Panc1 (cell line): ENCODE data around the gene RGS9.

Experiments used
- TCF7L2 ChIP-seq: IDR thresholded peaks from 2 replicates; pipeline ENCODE4 v1.6.1; 2011; ENCODE audit warnings: mild to moderate bottlenecking, low read depth, low read length, inconsistent platforms
- TF ChIP-seq, protein P1 (sequence below): fragments of 450-650 bp; IDR thresholded peaks from 2 replicates; pipeline ENCODE4 v1.5.1; 2017; ENCODE audit warnings: mild to moderate bottlenecking
- TF ChIP-seq, protein P2 (sequence below), 2 experiments: IDR thresholded peaks; 2 replicates each; pipeline ENCODE4 v1.6.1; 2011 to 2012; ENCODE audit warnings: low read depth in 2 of 2, control low read depth in 1 of 2, low read length in 1 of 2, mild to moderate bottlenecking in 1 of 2, moderate library complexity in 1 of 2; ENCODE audit not compliant: insufficient read depth in 1 of 2

DNA sequence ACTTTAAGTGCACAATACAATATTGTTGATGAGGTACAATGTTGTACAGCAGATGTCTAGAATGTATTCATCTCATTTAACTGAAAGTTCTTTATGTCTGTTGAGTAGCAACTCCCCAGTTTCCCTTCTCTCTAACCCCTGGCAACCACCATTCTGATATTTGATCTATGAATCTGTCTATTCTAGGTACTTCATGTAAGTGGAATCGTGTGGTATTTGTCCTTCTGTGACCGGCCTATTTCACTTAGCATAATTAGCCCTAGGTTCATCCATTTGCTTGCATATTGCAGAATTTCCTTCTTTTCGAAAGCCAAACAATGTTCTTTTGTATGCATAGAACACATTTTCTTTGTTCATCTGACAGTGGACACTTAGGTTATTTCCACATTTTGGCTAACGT lies 10.8 kb downstream of the RGS9 start:
- TF ChIP-seq, protein P1, sequence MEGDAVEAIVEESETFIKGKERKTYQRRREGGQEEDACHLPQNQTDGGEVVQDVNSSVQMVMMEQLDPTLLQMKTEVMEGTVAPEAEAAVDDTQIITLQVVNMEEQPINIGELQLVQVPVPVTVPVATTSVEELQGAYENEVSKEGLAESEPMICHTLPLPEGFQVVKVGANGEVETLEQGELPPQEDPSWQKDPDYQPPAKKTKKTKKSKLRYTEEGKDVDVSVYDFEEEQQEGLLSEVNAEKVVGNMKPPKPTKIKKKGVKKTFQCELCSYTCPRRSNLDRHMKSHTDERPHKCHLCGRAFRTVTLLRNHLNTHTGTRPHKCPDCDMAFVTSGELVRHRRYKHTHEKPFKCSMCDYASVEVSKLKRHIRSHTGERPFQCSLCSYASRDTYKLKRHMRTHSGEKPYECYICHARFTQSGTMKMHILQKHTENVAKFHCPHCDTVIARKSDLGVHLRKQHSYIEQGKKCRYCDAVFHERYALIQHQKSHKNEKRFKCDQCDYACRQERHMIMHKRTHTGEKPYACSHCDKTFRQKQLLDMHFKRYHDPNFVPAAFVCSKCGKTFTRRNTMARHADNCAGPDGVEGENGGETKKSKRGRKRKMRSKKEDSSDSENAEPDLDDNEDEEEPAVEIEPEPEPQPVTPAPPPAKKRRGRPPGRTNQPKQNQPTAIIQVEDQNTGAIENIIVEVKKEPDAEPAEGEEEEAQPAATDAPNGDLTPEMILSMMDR: no peak
- no peak for TF ChIP-seq TCF7L2
- TF ChIP-seq, protein P2, sequence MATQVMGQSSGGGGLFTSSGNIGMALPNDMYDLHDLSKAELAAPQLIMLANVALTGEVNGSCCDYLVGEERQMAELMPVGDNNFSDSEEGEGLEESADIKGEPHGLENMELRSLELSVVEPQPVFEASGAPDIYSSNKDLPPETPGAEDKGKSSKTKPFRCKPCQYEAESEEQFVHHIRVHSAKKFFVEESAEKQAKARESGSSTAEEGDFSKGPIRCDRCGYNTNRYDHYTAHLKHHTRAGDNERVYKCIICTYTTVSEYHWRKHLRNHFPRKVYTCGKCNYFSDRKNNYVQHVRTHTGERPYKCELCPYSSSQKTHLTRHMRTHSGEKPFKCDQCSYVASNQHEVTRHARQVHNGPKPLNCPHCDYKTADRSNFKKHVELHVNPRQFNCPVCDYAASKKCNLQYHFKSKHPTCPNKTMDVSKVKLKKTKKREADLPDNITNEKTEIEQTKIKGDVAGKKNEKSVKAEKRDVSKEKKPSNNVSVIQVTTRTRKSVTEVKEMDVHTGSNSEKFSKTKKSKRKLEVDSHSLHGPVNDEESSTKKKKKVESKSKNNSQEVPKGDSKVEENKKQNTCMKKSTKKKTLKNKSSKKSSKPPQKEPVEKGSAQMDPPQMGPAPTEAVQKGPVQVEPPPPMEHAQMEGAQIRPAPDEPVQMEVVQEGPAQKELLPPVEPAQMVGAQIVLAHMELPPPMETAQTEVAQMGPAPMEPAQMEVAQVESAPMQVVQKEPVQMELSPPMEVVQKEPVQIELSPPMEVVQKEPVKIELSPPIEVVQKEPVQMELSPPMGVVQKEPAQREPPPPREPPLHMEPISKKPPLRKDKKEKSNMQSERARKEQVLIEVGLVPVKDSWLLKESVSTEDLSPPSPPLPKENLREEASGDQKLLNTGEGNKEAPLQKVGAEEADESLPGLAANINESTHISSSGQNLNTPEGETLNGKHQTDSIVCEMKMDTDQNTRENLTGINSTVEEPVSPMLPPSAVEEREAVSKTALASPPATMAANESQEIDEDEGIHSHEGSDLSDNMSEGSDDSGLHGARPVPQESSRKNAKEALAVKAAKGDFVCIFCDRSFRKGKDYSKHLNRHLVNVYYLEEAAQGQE (IDR thresholded peaks at IDR 0.05; ENCODE audit: insufficient read depth in 1 of 2, low read depth in 2 of 2, low read length in 1 of 2): no peak
